HPDE6-E6E7 (cell line): ENCODE measurements around the gene DHRS9.
"Not testable (repeated sequence)": the region's sequence is repeated elsewhere in the genome, so short reads cannot be mapped to it uniquely, and the experiment has no call there.

ENCODE experiments used
- DNase-seq: peaks from one replicate; pipeline ENCODE4 v3.0.0; 2011; ENCODE audit warnings: missing footprints; ENCODE audit errors: extremely low spot score

DHRS9 gene

DNA sequence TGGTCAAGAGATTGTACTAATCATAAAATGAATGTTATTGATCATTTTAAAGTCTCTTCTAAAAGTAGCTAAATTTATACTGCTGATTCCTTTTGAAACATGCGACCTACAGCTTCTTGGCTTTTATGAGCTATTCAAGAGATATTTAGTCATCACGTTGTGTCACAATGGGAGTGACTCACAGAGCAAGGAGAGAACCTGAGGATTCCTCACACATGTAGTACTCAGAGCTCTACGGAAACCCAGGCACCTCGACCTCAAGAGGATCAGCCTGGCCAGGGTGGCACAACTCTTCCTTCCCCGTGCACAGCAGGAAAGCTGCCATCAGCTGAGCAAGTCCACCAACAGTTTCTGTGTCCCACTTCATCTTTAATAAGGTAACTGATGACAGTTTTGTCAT is at the start of gene DHRS9:
Gene DHRS9, plus strand, starts transcription at position 223 of the 400 bp plus-strand sequence. CDS start 12,019 bp downstream, outside the sequence.
- DNase-seq = peak; percentile 80

DNA sequence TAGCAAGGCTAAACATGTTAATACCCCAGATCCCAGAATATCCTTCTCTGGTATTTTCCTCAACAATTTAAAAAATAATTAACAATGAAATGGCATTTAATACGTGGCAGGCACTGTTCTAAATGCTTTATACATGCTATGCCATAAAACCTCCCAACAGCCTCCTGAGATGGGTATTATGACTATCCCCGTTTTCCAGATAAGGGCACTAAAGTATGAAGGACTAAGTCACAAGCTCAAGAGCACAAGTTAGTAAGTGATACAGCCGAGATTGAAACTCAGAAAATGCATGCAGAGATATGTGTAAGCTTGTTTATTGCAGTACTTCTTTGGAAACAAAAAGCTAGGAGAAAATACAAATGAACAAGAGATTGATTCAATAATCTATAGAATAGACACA is 46.2 kb upstream of the DHRS9 start:
- no peak for DNase-seq

DNA sequence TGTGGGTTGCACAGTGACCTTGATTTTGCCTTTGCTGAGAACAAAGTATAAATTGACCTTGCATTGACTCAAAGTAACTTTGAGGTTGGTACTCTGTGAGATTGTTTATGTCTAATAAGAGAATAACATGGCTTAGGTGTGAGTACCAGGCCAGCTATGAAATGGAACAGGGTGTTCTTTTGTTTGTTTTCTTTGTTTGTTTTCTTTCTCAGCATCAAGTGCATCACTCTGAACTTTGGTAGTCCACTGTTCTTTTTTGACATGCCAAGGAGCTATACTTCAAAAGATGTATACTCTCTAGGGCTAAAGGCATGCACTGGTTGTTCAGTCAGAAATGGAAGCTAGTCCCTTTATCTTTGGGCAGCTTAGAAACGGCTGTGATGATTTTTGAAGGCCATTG is 43.3 kb upstream of the DHRS9 start:
- DNase-seq = no peak

DNA sequence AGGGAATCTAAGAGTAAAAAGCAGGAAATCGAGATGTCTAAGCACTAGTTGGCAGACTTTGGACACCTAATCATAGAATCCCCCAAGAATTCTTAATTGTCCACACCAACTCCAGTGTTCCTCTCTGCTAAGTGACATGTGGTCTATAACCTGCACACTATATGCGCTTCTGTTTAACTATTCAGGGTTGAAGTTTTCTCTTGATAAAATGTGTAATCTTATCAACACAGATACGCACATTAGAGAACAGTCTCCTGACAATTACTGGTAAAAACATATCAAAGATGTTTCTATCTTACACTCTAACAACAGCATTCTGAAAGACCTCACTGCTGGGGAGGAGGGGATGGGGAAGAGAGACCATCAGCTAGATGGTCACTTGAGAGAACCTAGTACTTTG is 42.1 kb upstream of the DHRS9 start:
- no peak for DNase-seq

DNA sequence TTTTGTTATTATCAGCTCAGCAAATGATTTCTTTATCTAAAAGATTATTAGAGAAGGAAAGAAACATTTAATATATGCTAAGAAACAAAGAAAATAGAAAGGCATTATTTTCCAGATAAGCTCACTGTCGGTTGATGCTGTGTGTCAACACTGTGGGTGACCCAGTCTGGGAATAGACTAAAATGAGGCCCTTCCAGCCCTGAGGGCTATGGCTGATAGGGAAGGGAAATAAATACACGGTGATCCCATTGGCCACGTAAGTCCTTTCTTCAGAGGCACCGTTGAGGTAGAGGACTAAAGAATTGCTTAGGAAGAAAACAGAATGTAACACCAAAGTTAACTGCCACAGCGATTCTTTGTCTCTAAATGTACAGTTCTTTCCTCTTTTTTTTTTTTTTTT is 40.0 kb upstream of the DHRS9 start:
- no peak for DNase-seq

DNA sequence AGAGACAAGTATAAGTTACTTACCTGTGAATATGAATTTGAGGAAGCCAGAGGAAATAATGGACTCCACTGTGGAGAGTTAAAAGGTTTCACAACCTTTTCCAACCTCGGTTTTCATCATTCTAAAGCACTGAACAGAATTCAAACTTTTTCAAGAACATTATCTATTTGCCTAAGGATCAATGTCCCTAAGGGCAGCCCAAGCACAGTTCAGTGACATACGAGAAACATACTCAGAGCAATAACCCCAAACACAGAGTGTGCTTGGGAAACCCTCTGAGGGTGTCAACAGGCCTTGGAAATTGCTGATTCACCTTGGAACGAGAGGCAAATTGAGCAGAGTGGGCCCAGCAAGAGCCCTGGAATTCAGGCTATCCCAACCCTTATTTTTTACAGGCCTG is 38.2 kb upstream of the DHRS9 start, which contains the start of gene ABCB11:
Gene ABCB11, minus strand, starts transcription at position 123 of the 400 bp plus-strand sequence. CDS start 13,199 bp downstream, outside the sequence.
- DNase-seq = no peak

DNA sequence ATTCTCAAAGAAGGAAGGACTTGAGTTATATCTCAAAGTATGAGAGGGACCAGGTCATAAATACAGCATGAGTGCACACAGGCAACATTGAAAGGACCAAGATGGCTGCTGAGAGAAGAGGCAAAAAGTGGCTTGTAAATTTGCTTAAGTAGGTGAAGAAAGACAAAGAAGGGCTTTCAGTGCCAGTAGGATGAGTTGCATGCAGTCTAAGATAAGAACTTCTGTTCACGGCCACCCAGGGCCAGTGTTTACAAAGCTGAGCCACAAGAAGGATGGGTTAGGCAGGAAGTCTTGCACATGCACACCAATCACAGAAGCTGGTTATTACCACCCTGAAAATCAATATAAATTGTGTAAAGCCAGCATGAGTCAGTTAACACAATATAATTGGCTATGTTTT is 35.1 kb upstream of the DHRS9 start:
- DNase-seq = no peak

DNA sequence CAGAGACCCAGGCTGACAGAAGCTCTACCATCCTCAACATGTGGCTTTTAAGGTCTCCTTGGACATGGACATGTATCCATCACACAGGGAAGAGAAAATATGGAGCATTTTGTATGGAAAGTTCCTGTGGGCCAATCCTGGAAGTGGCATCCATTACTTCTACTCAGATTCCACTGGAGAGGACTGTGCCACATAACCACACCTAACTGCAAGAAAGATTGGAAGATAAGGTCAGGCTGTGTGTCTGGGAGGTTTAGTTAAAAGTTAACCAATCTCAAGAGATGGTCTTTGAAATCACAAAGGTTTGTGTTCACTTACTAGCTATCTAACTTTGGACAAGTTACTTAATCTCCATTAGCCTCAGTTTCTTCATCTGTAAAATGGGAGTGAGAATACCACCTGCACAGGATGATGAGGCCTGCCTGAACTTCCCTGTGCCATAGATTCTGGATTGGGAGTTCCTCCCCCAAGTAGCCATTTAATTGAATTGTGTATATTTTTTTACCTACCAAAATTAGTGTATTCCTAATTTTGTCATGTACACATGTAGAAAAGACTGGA is 34.3 kb upstream of the DHRS9 start:
- no peak for DNase-seq

DNA sequence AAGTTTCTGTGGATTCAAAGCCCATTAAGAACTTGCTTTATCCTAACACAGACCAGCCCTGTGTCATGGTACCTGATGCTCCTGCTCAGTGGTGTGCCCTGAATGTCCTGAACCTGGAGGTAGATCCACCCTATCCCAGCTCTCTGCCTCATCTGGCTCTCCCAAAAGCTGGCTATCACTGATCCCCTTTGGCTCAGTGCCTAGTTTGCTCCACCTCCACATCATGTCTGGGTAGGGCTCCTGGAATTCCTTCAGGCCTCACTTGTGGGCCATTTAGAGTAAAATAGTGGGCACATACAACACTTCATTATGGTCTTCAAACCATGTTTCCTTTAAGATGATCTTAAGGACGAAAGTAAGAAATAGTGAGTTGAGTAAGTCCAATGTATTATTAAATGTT is 33.5 kb upstream of the DHRS9 start:
- DNase-seq = no peak

DNA sequence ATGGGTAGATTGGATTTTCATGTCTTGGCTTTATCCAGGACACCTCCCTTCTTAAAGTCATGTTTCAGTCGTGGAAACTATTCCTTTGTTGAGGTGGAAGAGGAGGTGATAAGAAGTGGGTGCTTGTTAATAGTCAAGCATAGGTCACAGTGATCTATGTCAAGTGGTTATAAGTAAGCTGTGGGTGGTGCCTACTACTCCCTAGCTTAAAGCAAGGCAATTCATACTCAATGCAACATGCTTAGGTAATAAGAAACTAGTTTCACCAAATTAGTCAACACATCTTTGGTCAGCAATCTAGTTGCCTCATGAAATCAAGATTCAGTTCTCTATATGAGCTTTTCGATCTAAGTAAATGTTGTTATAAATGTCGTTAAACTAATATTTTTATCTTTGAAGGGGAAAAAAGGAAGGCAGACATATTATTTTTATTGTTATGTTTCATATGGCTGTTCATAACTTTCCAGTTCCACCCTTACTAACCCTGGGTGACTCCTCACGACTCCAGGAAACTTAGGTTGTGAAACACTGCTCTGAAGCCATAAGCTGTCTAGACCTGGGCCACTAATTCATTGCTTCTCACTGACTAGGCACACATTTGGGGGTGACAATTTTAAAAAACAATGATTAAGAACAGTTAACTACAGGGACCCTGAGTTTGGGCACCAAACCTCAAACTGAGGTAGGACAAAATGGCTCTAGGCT is 32.5 kb upstream of the DHRS9 start:
- no peak for DNase-seq

DNA sequence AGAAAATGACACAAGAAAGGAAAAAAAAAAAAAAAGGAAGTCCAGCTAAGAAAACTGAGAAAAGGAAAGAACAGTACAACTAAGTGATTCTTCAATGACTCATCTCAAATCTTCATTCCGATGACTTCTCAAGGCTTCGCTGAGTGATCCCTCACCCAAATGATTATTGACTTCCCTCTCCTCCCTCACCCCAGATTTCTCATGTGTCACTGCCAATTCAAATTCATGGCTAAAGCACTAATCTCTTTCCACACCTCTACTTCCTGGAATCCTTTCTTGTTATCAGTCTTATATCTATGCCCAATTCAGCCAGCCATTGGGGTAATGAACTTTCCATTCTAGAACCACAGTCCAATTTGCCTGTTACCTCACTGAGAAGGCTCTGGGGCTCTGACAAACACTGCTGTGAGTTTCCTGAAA is 31.0 kb upstream of the DHRS9 start:
- peak; percentile 83 for DNase-seq

DNA sequence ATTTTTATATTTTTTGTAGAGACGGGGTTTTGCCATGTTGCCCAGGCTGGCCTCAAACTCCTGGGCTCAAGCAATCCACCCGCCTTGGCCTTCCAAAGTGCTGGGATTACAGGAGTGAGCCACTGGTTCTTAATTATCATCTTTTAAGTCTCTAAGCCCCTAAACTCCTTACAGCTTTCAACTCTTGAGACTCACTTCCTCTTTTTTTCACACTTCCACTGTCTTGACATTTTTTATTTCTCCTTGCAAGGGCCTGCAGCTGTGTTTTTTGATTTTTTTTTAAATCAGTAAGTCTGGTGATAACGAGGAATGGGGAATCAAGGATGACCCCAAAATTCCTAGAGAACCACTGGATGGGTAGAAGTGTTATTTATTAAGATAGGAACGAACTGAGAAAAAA is 29.7 kb upstream of the DHRS9 start:
- no peak for DNase-seq

DNA sequence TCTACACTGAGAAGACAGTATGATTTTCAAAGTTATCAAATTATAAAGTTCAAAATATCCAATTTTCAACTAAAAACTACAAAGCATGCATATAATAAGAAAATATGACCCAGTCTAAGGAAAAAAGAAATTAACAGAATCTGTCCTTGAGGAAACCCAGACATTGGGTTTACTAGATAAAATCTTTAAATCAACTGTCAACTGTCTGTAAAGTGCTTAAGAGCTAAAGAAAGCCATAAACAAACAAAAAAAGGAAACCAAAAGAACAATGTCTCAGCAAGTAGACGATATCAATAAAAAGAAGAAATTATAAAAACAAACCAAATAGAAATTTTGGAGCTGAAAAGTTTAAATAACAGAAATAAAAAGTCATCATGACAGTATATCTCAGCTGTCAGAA is 27.8 kb upstream of the DHRS9 start:
- DNase-seq = no peak

DNA sequence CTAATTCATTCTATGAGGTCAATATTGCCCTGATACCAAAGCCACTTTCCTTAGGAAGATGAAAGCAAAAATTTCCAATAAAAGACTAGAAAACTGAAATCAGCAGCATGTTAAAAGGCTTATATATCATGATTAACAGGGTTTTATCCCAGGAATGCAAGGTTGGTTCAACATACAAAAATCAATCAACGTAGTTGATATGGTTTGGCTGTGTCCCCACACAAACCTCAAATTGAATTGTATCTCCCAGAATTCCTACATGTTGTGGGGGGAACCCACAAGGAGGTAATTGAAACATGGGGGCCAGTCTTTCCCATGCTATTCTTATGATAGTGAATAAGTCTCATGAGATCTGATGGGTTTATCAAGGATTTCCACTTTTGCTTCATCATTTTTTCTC is 26.5 kb upstream of the DHRS9 start:
- DNase-seq = no peak

DNA sequence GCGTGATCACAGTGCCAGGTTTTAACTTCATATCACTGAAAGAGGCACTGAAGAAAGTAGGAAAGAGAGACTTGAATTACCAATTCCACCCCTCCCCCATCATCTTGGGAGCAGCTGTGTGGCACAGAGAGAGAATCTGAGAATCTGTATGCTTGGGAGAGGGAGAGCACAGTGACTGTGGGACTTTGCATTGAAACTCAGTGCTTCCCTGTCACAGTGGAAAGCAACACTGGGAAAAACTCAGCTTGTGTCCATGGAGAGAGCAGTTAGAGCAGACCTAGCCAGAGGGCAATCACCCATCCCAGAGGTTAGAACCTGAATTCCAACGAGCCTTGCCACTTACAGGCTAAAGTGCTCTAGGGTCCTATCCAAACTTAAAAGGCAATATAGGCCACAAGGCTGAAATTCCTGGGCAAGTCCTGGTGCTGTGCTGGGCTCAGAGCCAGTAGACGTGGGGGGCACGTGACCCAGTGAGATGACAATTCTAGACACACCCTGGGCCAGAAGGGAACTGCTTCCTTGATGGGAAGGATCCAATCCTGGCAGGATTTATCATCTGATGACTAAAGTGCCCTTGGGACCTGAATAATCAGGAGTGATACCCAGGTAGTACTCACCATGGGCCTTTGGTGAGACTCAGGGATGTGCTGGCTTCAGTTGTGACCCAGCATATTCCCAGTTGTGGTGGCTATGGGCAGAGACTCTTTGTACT is 22.8 kb upstream of the DHRS9 start:
- no peak for DNase-seq

DNA sequence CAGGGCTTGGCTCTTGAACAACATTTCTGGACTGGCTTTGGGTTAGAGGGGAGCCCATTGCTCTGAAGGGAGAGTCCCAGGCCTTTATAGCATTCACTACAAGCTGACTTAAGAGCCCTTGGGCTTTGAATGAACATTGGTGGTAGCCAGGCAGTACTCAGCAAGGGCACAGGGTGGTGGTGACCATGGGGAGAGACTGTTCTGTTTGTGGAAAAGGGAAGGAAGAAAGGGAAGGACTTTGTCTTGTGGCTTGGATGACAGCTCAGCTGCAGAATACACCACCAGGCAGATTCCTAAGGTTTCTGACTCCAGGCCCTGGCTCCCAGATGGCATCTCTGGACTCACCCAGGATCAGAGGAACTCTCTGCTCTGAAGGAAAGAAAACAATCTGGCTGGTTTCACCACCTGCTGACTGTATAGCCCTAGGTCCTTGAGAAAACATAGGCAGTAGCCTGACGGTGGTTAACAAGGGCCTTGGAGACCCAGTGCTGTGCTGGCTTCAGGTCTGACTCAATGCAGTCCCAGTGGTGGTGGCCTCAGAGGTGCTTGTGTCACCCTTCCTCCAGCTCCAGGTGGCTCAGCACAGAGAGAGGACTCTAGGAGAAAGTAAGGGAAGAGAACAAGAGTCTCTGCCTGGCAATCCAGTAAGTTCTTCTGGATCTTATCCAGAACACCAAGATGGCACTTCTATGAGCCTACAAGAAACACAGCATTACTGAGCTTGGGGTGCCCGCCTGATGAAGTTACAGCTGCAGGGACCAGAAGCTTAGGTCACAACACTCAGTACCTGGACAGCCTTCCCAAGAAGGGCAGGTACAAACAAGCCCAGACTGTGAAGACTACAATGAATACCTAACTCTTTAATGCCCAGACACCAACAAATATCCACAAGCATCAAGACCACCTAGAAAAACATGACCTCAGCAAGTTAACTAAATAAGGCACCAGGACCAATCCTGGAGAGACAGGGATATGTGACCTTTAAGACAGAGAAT is 21.8 kb upstream of the DHRS9 start:
- DNase-seq = no peak

DNA sequence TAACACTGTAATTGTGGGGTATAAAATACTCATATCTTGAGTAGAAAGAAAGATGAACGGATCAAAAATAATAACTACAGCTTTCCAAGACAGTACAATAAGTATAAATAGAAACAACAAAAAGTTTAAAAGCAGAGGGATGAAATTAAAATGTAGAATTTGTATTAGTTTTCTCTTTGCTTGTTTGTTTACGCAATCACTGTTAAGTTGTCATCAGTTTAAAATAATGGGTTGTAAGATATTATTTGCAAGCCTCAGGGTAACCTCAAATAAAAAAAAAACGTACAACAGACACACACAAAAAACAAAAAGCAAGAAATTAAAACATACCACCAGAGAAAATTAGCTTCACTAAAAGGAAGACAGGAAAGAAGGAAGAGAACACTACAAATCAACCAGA is 20.2 kb upstream of the DHRS9 start:
- no peak for DNase-seq

DNA sequence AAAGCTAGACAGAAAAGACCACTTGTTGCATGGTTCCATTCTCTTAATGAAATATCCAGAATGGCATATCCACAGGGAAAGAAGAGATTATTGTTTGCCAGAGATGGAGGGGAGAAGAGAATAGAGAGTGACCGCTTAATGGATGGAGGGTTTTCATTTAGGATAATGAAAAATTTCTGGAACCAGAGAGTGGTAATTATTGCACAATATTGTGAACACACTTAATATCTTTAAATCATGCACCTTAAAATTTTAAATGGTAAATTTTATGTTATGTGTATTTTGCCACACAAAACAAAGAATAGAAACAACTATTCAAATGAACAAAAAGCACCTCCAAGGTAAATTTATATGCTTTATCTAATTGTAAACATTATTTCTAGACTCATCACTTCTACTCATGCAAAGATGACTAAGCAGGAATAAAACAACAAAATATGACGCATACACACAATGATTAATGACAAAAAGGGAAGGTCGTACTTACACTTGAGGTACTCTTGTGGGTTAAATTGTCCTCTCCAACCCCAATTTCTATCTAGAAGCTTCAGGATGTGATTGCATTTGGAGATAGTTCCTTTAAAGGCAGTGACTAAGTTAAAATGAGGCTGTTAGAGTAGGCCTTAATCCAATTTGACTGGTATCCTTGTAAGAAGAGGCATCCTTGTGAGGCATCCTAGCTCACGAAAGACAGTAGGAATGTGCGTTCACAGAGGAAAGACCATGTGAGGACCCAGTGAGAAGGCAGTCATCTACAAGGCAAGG is 18.7 kb upstream of the DHRS9 start:
- no peak for DNase-seq

DNA sequence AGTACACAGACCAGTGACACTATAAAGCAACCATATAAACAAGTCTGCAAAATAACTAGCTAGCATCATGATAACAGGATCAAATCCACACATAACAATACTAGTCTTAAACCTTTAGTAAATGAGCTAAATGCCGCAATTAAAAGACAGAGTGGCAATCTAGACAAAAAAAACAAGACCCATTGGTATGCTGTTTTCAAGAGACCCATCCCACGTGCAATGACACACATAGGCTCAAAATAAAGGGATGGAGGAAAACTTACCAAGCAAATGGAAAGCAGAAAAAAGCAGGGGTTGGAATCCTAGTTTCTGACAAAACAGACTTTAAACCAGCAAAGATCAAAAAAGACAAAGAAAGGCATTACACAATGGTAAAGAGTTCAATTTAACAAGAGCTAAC is 14.8 kb upstream of the DHRS9 start:
- not testable (repeated sequence) for DNase-seq

DNA sequence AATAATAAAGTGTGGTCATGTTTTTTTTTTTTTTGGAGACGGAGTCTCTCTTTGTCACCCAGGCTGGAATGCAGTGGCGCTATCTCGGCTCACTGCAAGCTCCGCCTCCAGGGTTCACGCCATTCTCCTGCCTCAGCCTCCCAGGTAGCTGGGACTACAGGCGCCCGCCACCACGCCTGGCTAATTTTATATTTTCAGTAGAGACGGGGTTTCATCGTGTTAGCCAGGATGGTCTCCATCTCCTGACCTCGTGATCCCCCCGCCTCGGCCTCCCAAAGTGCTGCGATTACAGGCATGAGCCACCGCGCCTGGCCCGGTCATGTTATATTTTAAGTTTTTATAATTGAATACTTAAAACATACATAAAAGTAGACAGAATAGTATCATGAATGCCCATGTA is 5.2 kb upstream of the DHRS9 start:
- not testable (repeated sequence) for DNase-seq

DNA sequence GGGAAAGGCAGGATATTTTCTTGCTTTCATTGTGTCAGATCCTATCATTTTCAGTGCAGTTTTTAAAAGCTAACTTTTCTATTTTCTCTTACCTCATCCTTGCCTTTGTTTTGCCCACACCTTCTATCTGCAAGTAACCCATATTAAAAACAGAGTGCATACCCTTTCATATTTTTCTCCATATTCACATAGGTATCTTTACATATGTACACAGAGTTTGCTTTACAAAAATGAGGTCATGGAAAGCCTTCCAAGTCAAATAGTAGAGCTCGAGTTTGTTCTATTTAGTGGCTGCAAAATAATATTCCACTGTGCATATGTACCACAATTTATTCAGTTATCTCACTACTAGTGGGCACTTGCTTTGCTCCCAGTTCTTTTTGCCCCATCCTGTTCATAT is 3.9 kb upstream of the DHRS9 start:
- DNase-seq = no peak
